GM19468 (cell line): ENCODE data around the gene ZNF667.

Source experiments
- ATAC-seq: cut with Tn5 transposase; IDR thresholded peaks from one replicate; pipeline ENCODE4 v1.9.1; 2021; ENCODE audit warnings: mild to moderate bottlenecking, moderate library complexity, moderate number of reproducible peaks; ENCODE audit not compliant: unreplicated experiment; ENCODE audit errors: extremely low read depth

ZNF667 gene

DNA sequence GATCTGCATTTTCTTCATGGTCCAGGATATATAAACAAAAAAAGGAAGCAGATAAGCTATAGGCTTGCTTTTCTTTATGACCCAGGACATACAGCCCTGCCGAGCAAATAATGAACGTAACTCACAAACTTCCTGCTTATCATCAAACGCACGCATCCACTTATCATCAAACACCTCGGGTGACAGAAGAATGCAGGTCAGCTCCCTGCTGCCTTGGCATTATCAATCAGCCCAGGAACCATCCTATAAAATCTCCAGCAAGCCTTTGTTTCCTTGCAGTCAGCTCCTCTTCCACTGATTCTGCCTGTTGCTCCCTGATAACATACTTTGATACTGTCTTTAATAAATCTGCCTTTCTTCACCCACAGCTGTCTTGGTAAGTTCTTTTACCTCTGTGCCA lies 78.3 kb downstream of the ZNF667 start:
- ATAC-seq, result no peak

DNA sequence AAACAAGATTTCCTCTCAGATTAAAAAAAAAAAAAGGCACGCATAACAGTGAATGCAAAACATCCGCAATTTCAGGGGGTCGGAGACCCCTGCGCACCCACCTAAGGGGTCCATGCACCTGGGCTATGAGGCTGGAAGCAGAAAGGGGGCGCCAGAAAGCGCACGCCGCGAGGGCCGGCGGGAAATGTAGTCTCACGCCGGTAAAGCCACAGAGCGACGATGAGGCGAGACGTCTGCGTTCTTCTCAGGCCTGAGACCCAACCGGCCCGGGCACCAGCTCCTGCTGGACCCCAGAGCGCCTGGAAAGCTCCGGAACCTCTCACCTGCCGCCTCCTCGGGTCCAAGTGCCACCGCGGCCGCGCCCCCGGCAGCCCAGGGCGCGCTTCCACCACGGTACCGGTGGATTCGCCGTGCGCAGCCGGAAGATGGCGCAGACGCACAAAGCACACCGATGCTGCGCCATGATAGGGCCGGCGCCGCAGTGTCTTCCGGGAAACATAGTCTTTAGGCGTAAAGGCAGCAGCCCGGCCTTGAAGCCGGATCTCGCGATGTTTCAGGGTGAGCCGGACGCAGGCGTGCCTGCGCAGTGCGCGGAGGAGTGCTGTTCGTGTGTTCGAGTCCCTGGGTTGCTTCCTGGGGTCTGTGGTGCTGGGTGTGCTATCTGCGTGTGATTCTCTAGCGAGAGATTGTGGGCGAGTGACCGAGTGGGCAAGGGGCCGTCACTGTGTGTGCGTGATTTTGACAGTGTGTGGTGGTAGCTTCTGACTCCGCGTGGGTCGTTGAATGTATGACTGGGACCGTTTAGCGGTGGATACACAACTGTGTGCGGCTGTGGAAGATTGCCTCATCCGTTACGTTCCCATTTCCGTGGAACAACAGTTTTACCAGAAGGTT lies 83.8 kb downstream of the ZNF667 start, which contains the start of gene ZNF582:
ZNF582 (minus strand) TSS at position 416 of the 894 bp plus-strand sequence. CDS start 1,782 bp downstream, outside the sequence.
- peak; percentile 42 for ATAC-seq
